Transverse colon (tissue), 4 donors: ENCODE results near the gene SKAP2. TPM values are rescaled to one million over a fixed set of nuclear protein-coding genes. Genes with fewer than 3 reads are reported as not detected.

Source experiments
- DNase-seq: peaks from one replicate; pipeline ENCODE4 v3.0.0-alpha.2; 2019
- H3K27ac ChIP-seq, 4 donors: fragments of 200-600 bp; sonication (generic); 2 replicates each; pipeline ENCODE4 v1.5.1; 2016 to 2018; ENCODE audit warnings: inconsistent platforms in 4 of 4
- H3K27me3 ChIP-seq: fragments of 200-600 bp; sonication (generic); 2 replicates; pipeline ENCODE4 v1.5.1; 2017; ENCODE audit warnings: inconsistent platforms
- H3K36me3 ChIP-seq, 4 donors: fragments of 200-600 bp; sonication (generic); 2 replicates each; pipeline ENCODE4 v1.5.1; 2017 to 2019; ENCODE audit warnings: inconsistent platforms in 4 of 4
- H3K4me1 ChIP-seq, 4 donors: fragments of 200-600 bp; sonication (generic); 2 replicates each; pipeline ENCODE4 v1.5.1; 2017 to 2020; ENCODE audit warnings: inconsistent platforms in 4 of 4
- H3K4me3 ChIP-seq, 4 donors: fragments of 200-600 bp; sonication (generic); 1 replicate in 1 of 4; 2 replicates in 3 of 4; pipeline versions ENCODE4 v1.5.1 to v1.6.1; 2017 to 2019; ENCODE audit warnings: inconsistent platforms in 4 of 4
- H3K9me3 ChIP-seq, 2 donors: fragments of 200-600 bp; sonication (generic); 2 replicates each; pipeline ENCODE4 v1.5.1; 2017 to 2019; ENCODE audit warnings: inconsistent platforms in 2 of 2
- CTCF ChIP-seq, 5 experiments: fragments of 200-600 bp in 3 of 5; fragments of 450-650 bp in 2 of 5; sonication (generic) in 3 of 5; IDR thresholded peaks; 1 replicate in 2 of 5; 2 replicates in 3 of 5; pipeline ENCODE4 v1.5.1; 2016 to 2017; ENCODE audit warnings: antibody characterized with exemption in 5 of 5, inconsistent platforms in 3 of 5, mild to moderate bottlenecking in 2 of 5, moderate library complexity in 1 of 5
- EP300 ChIP-seq: sonication (generic); formaldehyde crosslinking; IDR thresholded peaks from one replicate; pipeline ENCODE4 v1.6.1; 2017; ENCODE audit warnings: antibody characterized with exemption, low read depth
- POLR2A ChIP-seq: fragments of 450-650 bp; IDR thresholded peaks from one replicate; pipeline ENCODE4 v1.6.1; 2016; ENCODE audit warnings: antibody characterized with exemption, mild to moderate bottlenecking, moderate library complexity
- POLR2AphosphoS5 ChIP-seq, 3 donors: sonication (generic); formaldehyde crosslinking; IDR thresholded peaks; one replicate each; pipeline ENCODE4 v1.6.1; 2016; ENCODE audit warnings: antibody characterized with exemption in 3 of 3
- WGBS, 2 donors: methylation state at CpG; one replicate each; pipeline ENCODE4 v1.1.5; 2018; ENCODE audit warnings: low coverage in 1 of 2; 5-methylcytosine and 5-hydroxymethylcytosine counted together
- in situ Hi-C, 4 donors: fragments of 200-750 bp; cut with MboI; loops; one replicate each; pipeline versions ENCODE4 v1.15.0 to v1.15.1; 2017; ENCODE audit warnings: low sequenced_read_pairs in 3 of 4, low pct_ligation_motif_present in 1 of 4, low pct_unique_long_range_greater_than_20kb in 1 of 4
- intact Hi-C: fragments of 100-400 bp; cut with DNase I; formaldehyde crosslinking; loops from one replicate; pipeline ENCODE4 v1.15.1; 2023; ENCODE audit warnings: low total_unique reads
- total RNA-seq, 4 donors: library from RNA; depleted of rRNA; stranded (reverse); fragments of >200 nt; gene quantifications; one replicate each; pipeline ENCODE4 v1.1.0, GENCODE V29; 2016

The SKAP2 gene
- total RNA-seq, 4 donors from 2014 or later: 2.6 to 35.2 (median 23.8) TPM

GRCh38 chr7:26735976-26736600, 128.3 kb downstream of the SKAP2 start:
- 85 to 100% methylated on average over 2 of the region's 2 CpGs for WGBS, 2 donors
- no peak overlapping the region for H3K27ac ChIP-seq
- in situ Hi-C loops: no loop called here
- H3K4me3 ChIP-seq: no peak overlapping the region
- no peaks in the 10 kb centered on the region for H3K9me3 ChIP-seq
- no peaks in the 10 kb centered on the region for H3K27me3 ChIP-seq
- no peak for DNase-seq
- intact Hi-C loops: no loop called here
- no peak for TF ChIP-seq POLR2AphosphoS5 (IDR thresholded peaks at IDR 0.05)
- TF ChIP-seq CTCF (IDR thresholded peaks at IDR 0.05): no peak
- TF ChIP-seq EP300: no peak
- TF ChIP-seq POLR2A: no peak
- H3K36me3 ChIP-seq: peaks cover 0 to 16% (median 0%) of the 10 kb centered on the region in 4 donors
- H3K4me1 ChIP-seq: no peaks in the 10 kb centered on the region

- no peaks in the 10 kb centered on the region for H3K9me3 ChIP-seq
- H3K27ac ChIP-seq: no peak overlapping the region
- H3K4me1 ChIP-seq: no peaks in the 10 kb centered on the region
- no peaks in the 10 kb centered on the region for H3K36me3 ChIP-seq
- in situ Hi-C loops: no loop called here
- intact Hi-C loops: no loop called here
- H3K4me3 ChIP-seq: no peak overlapping the region
- TF ChIP-seq CTCF (IDR thresholded peaks at IDR 0.05) (no peak), POLR2A (no peak), EP300 (no peak), POLR2AphosphoS5 (IDR thresholded peaks at IDR 0.05) (no peak)
- H3K27me3 ChIP-seq: no peaks in the 10 kb centered on the region
- WGBS, 2 donors: 36 to 47% methylated on average over 2 of the region's 2 CpGs
- DNase-seq: no peak
These were observed 135.1 kb downstream of the SKAP2 start for GRCh38 chr7:26729150-26729775.

- WGBS, 2 donors: 59 to 67% methylated on average over 1 of the region's 1 CpG
- Histone ChIP-seq H3K4me1 (no peaks in the 10 kb centered on the region), H3K4me3 (no peak overlapping the region), H3K27me3 (no peaks in the 10 kb centered on the region), H3K27ac (no peak overlapping the region), H3K9me3 (no peaks in the 10 kb centered on the region), H3K36me3 (no peaks in the 10 kb centered on the region)
- in situ Hi-C loops (no loop called here), intact Hi-C loops (no loop called here)
- no peak for DNase-seq
- TF ChIP-seq CTCF (IDR thresholded peaks at IDR 0.05): no peak
- TF ChIP-seq POLR2A: no peak
- TF ChIP-seq EP300: no peak
These were observed 138.3 kb downstream of the SKAP2 start for GRCh38 chr7:26726051-26726450.

- no peak for TF ChIP-seq EP300
- no peak for TF ChIP-seq POLR2AphosphoS5 (IDR thresholded peaks at IDR 0.05)
- TF ChIP-seq POLR2A: no peak
- TF ChIP-seq CTCF (IDR thresholded peaks at IDR 0.05): no peak
- no peaks in the 10 kb centered on the region for H3K36me3 ChIP-seq
- no peaks in the 10 kb centered on the region for H3K27me3 ChIP-seq
- DNase-seq: no peak
- no peaks in the 10 kb centered on the region for H3K4me1 ChIP-seq
- no peak overlapping the region for H3K4me3 ChIP-seq
- 33 to 39% methylated on average over 2 of the region's 2 CpGs for WGBS, 2 donors
- in situ Hi-C loops (loop anchor here in 1 of 4 donors (25.0 kb wide), 1 partner anchor 113 kb away; no protein-coding TSS in a partner anchor), intact Hi-C loops (no loop called here)
- no peak overlapping the region for H3K27ac ChIP-seq
- no peaks in the 10 kb centered on the region for H3K9me3 ChIP-seq
These were observed 139.6 kb downstream of the SKAP2 start for GRCh38 chr7:26724795-26725194.
